GM18511 (cell line): ENCODE measurements around the gene MSH5.
A peak's percentile ranks its signal among the peaks of the same experiment; 100 is the strongest.
"Not testable (repeated sequence)": the region's sequence is repeated elsewhere in the genome, so short reads cannot be mapped to it uniquely, and the experiment has no call there.

Source experiments
- ATAC-seq: cut with Tn5 transposase; IDR thresholded peaks from one replicate; pipeline ENCODE4 v1.9.1; 2021; ENCODE audit warnings: mild to moderate bottlenecking, moderate library complexity; ENCODE audit not compliant: unreplicated experiment

The MSH5 gene

DNA sequence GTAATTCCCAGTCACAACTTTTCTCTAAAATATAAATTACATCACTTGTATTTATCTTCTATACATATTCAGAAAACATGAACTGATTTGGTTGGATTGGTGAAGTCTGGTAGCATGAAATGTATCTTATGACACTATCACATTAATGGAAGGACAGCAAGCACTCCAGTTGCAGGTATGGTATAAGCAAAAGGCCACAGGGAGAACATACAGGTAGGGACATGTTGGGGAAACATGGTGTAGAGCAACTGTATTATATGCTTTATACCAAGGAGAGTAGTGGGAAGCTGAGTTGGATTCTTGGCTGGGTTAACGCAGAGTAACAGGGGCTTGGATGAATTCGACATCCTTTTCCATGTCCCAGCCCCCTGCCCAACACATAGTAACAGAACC, 57.2 kb downstream of the MSH5 start:
- no peak for ATAC-seq

DNA sequence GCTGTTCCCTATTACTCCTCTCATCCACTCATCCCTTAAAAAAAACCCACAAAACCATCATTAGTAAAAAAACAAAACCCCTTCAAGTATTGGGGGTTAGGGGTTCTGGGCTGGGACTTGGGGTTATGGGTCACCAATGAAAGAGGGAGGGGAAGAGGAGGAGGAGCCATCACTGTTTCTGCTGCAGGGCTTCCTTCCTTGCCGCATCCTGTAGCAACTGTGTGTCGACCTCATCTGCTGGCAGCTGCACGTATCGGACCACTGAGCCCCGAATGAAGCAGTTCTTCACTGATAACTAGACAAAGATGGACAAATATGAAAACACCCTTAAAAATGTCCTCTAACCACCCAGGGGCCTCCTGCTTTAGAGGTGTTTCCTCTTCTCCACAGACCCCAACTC, 57.8 kb downstream of the MSH5 start:
- ATAC-seq = no peak

DNA sequence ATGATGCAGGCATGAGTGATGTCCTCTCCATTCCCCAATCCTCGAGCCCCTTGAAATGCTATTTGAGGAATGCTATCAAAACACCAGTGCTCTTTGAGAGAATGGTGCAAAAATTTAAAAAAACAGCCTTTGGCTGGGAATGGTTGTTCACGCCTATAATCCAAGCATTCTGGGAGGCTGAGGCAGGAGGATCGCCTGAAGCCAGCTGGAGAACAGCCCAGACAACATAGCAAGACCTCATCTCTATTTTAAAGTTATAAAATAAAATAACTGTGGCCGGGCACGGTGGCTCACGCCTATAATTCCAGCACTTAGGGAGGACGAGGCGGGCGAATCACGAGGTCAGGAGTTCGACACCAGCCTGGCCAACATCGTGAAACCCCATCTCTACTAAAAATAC, 60.0 kb downstream of the MSH5 start:
- no peak for ATAC-seq

DNA sequence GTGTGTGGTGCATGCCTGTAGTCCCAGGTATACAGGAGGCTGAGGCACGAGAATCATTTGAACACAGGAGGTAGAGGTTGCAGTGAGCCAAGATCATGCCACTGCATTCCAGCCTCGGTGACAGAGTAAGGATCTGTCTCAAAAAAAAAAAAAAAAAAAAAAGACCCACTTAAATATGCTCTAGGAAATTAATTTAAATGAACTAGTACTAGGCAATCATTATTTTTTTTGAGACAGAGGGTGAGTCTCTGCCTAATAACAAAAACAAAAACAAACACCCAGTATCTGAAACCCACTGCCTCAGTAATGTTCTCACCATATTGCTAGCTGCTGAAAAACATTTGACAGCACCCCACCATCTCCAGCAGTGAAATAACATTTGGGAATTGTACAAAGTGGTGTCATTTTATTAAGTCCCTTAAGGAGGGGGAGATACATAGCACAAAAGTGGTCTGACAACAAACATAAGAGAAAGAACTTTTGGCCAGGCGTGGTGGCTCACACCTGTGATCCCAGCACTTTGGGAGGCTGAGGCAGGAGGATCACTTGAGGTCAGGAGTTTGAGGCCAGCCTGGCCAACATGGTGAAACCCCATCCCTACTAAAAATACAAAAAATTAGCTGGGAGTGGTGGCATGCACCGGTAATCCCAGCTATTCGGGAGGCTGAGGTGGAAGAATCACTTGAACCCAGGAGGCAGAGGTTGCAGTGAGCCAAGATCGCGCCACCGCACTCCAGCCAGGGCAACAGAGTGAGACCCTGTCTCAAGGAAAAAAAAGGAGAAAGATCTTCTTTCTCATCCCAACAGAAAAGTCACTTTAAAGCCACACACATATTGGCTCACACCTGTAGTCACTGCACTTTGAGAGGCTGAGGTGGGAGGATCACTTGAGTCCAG, 61.5 kb downstream of the MSH5 start:
- ATAC-seq = not testable (repeated sequence)

DNA sequence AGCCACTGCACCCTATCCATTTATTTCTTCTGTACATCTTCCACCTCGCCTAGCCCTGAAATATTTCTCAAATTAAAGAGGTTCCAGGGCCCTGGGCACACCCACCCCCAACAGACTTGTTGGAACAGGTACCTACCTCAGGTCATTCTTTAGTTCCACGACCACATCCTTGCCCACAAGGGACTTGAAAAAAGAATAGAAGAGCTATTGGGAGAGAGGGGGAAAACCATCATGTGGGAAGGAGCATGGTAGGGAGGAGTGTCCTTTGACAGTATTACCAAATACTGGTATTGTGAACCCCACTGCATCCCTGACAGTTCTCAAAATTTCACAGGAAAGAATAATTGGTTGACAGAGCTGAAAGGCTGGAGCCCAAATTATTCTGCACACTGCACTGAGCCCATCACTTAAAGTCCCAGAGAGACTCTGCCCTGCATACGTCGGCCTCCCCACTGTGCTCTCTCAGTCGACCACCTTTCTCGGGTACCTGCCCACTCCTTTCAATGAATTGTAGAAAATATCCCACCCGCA, 66.2 kb downstream of the MSH5 start:
- no peak for ATAC-seq

DNA sequence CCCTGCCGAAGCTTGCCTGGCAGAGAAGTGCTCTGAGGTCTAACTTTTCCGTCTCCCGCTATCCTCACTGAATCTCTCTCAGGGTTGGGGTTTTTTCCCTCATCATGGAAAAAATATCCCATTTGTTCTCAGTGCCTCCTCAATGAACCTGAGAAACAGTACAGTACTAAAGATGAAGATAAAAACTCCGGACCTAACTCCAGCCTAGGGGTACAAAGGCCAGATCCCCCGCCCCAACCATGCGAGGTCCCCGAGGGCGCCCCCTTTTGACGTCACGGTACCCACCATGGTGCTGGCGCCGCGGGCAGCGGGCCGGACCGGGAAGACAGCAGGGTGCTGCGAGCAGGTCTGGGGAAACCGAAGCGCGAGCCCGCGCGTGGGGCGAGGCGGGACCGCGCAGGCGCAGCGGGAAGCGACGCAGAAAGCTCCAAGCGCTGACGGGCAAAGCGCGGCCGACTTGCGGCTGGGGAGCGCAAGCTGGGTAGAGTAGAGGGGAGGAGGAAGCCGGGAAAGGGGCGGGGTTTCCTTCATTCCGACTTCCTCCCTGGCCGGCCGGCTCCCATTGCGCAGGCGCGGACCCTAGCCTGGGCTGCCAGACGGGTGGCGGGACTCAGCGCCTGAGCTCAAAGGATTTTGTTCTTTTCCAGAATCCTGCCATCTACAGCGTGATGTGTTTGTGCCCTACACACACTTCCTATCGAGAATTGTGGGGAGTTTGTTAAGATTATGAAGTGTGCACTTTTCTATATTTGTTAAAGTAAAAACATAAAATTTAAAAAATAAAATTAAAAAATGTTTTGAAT, 66.9 kb downstream of the MSH5 start, which contains the start of gene LSM2:
TSS of gene LSM2 (minus strand) at position 497 of the 803 bp plus-strand sequence. CDS start at position 288, 209 bp downstream.
- ATAC-seq = peak; percentile 93

DNA sequence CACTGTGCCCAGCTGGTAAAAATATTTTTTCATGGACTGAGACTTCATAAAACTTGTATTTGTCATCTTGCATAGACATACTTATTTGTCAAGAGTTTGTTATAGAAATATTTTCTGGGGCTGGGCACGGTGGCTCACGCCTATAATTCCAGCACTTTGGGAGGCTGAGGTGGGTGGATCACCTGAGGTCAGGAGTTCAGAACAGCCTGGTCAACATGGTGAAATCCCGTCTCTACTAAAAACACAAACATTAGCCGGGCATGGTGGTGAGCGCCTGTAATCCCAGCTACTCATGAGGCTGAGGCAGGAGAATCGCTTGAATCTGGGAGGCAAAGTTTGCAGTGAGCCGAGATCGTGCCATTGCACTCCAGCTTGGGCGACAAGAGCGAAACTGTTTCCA, 68.8 kb downstream of the MSH5 start:
- not testable (repeated sequence) for ATAC-seq

DNA sequence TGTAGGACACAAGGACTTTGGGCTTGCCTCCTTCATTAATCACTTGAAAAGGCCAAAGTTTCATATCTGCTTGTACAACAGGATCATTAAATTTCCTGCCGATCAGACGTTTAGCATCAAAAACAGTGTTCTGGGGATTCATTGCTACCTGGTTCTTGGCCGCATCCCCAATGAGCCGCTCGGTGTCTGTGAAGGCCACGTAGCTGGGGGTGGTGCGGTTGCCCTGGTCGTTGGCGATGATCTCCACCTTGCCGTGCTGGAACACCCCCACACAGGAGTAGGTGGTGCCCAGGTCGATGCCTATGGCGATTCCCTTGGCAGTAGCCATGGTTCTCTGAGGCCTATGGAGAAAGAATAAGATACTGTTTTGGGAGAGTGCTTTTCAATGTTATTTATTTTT, 71.8 kb downstream of the MSH5 start:
- ATAC-seq = no peak
